DMS53 (cell line): ENCODE measurements around the gene TRAPPC13.

ENCODE experiments used
- DNase-seq: peaks from one replicate; lab custom pipeline; 2025; lab: John Stamatoyannopoulos, UW

TRAPPC13 gene

DNA sequence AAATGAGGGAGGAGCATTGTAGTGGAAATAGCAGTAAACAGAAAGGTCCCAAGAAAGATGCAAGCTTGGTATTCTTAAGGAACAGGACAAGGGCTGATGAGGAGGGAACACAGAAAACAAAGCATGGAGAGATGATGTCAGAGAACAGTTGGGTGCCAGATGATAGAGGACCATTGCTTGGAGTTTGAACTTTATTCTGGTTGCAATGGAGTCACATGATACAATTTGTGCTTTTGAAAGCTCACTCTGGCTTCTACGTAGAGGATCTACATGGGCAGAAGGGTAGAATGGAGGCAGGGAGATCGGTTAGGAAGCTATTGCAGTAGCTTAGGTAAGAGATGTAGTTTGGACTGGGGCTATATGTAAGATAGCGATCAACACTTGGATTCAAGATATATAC is 57.3 kb downstream of the TRAPPC13 start:
- no peak for DNase-seq

- DNase-seq: no peak
Measured at GRCh38 chr5:65693121-65693520, 68.3 kb downstream of the TRAPPC13 start.

- DNase-seq: no peak
Measured at GRCh38 chr5:65695162-65695755, 70.4 kb downstream of the TRAPPC13 start.

DNA sequence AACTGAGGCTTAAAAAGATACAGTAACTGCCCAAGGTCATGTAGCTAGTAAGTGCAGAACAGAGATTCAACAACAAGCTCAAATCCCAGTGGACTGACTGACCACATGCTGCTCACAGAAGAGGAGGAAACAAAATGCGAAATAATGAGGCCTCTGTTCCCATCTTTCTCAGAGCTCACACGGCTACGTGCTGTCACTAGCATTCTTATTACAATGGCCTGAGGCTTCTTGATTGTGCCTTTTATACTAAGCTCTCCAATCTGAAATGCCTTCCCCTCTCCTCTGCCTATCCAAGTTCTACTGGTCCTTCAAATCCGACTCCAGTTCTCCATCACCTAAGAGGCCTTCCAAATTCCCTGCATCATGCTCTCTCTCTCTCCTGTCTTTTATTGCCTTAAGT is 71.1 kb downstream of the TRAPPC13 start:
- no peak for DNase-seq

DNA sequence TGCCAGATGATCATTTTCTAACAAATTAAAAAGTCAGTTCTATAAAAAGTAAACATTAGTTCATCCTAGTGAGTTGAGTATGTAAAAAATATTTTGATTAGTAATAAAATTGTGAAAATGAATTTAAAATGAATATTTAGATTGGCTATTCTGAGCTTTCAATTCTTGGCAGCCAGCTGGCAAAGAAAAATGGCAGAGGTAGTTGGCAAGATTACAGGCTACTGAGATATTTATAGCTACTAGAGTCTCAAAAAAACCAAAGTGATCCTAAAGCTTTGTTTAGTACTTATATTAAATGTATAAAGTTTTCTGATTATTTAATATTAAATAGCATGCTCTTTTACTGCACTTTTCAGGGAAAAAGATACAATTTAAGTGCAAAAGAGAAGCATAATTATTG is 72.1 kb downstream of the TRAPPC13 start:
- no peak for DNase-seq

DNA sequence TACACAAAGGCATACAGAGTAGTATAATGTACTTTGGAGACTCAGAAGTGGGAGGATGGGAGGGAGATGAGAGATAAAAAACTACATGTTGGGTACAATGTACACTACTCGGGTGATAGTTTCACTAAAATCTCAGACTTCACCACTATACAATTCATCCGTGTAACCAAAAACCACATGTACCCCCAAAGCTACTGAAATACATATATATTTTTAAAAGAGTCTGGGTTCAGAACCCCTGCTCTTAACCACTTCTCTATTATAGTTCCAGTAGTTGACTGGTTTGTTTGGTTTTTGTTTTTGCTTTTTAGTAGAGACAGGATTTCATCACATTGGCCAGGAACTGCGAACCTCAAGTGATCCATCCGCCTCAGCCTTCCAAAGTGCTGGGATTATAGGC is 74.5 kb downstream of the TRAPPC13 start:
- DNase-seq: no peak

DNA sequence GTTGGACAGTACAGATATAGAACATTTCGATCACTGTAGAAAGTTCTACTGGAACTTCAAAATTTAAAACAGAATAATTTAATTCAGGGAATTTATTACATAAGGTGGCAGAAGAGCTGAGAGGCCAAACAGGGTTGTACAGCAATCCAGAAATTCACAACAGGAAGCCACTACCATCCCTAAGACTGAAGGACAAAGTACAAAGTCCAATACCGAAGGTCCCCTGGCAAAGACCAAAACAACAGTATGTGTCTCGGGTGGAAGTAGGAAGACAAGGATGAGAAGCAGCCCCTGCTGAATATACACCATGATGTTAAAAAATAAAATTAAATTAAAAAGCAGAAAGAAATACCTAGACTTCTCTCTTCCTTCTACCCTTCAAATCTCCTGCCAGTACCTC is 77.2 kb downstream of the TRAPPC13 start:
- DNase-seq: no peak

DNA sequence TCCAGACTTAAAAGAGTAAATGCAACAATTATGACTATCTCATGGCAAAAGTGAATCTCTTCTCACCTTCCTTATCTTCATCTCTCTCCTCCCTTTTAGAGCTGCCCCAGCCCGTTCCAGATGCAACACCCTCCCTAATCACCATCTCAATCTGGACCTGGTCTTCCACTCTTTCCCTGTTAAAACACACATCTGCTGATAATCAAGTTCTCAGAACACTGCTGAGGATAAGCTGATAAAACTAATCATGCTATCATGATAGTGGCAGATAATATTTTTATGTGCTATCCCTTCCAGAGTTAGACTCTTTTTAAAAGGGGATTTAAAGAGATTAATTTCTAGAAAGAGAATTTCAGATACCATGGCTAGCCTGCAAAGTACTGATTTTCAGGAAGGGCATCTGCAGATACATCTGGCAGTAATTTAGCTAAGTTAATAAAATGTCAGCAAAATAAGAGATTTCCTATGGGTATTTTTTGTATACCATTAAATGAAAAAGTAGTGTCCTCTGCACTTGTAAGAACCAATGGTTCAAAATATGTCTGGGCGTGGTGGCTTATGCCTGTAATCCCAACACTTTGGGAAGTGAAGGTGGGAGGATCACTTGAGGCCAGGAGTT is 79.9 kb downstream of the TRAPPC13 start:
- DNase-seq: no peak

GRCh38 chr5:65707663-65708062 is 82.8 kb downstream of the TRAPPC13 start:
- no peak for DNase-seq

- DNase-seq: no peak
Measured at GRCh38 chr5:65708145-65708544, 83.3 kb downstream of the TRAPPC13 start.
